Activated CD8-positive, alpha-beta T cell treated with anti-CD3 and anti-CD28 coated beads for 36 hours (primary cell): ENCODE measurements around the gene SMTN. TPM values are rescaled to one million over a fixed set of nuclear protein-coding genes. Genes with fewer than 3 reads are reported as not detected.

ENCODE experiments used
- ATAC-seq: fragments of 200-7000 bp; cut with Tn5 transposase; one replicate; pipeline ENCODE4 v1.10.0; 2021; ENCODE audit warnings: mild to moderate bottlenecking, moderate library complexity
- CTCF ChIA-PET: fragments of 350-600 bp; sonication (Branson Sonifier 250); formaldehyde crosslinking; loops from one replicate; lab custom pipeline; 2021; ENCODE audit warnings: antibody characterized with exemption; lab: Charles Lee
- POLR2A ChIA-PET: fragments of 350-600 bp; sonication (Branson Sonifier 250); formaldehyde crosslinking; loops from one replicate; lab custom pipeline; 2021; ENCODE audit warnings: antibody characterized with exemption; lab: Charles Lee
- DNase-seq: peaks from one replicate; pipeline ENCODE4 v3.0.0-alpha.2; 2020
- H3K27ac Mint-ChIP-seq: one replicate; pipeline ENCODE4 v1.8.0; 2021; ENCODE audit warnings: mild to moderate bottlenecking, mixed read lengths
- H3K27me3 Mint-ChIP-seq: one replicate; pipeline ENCODE4 v1.8.0; 2021; ENCODE audit warnings: mixed read lengths
- H3K36me3 Mint-ChIP-seq: one replicate; pipeline ENCODE4 v1.8.0; 2021; ENCODE audit warnings: low read depth, mixed read lengths
- H3K4me1 Mint-ChIP-seq: one replicate; pipeline ENCODE4 v1.8.0; 2021; ENCODE audit warnings: low read depth, mixed read lengths
- H3K4me3 Mint-ChIP-seq: one replicate; pipeline ENCODE4 v1.8.0; 2021; ENCODE audit warnings: mild to moderate bottlenecking, moderate library complexity, mixed read lengths
- H3K9me3 Mint-ChIP-seq: one replicate; pipeline ENCODE4 v1.8.0; 2021; ENCODE audit warnings: mixed read lengths
- intact Hi-C: fragments of 100-400 bp; cut with micrococcal nuclease; formaldehyde crosslinking; loops from one replicate; pipeline ENCODE4 v1.10.0; 2022
- total RNA-seq, 2 experiments: library from RNA; stranded (reverse); gene quantifications; one replicate each; pipeline ENCODE4 v1.2.3, GENCODE V29; 2021
- TF ChIP-seq, protein P1 (sequence below): fragments of 200-600 bp; IDR thresholded peaks from one replicate; pipeline ENCODE4 v1.8.0; 2022; ENCODE audit warnings: antibody characterized with exemption, mild to moderate bottlenecking

Gene SMTN
- total RNA-seq, 2 experiments from 2014 or later = 32.0 to 36.3 TPM

DNA sequence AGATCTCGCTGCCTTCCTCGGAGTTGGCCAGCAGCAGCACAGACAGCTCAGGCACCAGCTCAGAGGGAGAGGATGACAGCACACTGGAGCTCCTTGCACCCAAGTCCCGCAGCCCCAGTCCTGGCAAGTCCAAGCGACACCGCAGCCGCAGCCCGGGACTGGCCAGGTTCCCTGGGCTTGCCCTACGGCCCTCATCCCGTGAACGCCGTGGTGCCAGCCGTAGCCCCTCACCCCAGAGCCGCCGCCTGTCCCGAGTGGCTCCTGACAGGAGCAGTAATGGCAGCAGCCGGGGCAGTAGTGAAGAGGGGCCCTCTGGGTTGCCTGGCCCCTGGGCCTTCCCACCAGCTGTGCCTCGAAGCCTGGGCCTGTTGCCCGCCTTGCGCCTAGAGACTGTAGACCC lies 52.8 kb downstream of the SMTN start:
- intact Hi-C loops = no loop called here
- POLR2A ChIA-PET = no interaction called here

DNA sequence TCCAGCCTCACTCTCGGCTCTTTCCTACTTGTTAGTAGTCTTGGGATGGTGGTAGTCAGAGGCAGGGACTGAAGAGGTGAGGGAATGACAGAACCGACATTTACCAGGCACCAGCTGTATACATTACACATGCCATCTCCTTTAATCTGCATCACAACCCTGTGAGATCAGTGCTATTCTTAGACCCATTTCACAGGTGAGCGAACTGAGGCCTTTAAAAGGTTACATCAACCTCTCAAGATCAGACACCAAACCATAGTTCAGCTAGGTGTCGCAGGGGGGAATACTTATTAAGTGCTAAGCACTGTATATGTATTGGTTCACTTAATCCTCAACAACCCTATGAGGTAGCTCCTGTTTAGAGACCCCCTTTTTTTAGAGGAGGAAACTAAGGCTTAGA lies 53.6 kb downstream of the SMTN start:
- ChIA-PET CTCF (interaction anchor here (1.4 kb wide), 1 partner anchor 138 kb away, joined by 5 read pairs; no protein-coding TSS in a partner anchor), POLR2A (no interaction called here)
- ATAC-seq = no peak

More for the DNA sequence above, 52.8 kb downstream of the SMTN start:
- no peaks in the 10 kb centered on the region for H3K9me3 Mint-ChIP-seq
- CTCF ChIA-PET = no interaction called here
- no peaks in the 10 kb centered on the region for H3K4me1 Mint-ChIP-seq
- no peaks in the 10 kb centered on the region for H3K27me3 Mint-ChIP-seq
- H3K4me3 Mint-ChIP-seq = no peak overlapping the region
- DNase-seq = no peak
- H3K27ac Mint-ChIP-seq = no peak overlapping the region
- TF ChIP-seq, protein P1, sequence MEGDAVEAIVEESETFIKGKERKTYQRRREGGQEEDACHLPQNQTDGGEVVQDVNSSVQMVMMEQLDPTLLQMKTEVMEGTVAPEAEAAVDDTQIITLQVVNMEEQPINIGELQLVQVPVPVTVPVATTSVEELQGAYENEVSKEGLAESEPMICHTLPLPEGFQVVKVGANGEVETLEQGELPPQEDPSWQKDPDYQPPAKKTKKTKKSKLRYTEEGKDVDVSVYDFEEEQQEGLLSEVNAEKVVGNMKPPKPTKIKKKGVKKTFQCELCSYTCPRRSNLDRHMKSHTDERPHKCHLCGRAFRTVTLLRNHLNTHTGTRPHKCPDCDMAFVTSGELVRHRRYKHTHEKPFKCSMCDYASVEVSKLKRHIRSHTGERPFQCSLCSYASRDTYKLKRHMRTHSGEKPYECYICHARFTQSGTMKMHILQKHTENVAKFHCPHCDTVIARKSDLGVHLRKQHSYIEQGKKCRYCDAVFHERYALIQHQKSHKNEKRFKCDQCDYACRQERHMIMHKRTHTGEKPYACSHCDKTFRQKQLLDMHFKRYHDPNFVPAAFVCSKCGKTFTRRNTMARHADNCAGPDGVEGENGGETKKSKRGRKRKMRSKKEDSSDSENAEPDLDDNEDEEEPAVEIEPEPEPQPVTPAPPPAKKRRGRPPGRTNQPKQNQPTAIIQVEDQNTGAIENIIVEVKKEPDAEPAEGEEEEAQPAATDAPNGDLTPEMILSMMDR = no peak
- no peak for ATAC-seq
- H3K36me3 Mint-ChIP-seq = no peaks in the 10 kb centered on the region

GRCh38 chr22:31135706-31136105 lies 54.6 kb downstream of the SMTN start:
- H3K27me3 Mint-ChIP-seq = no peaks in the 10 kb centered on the region
- ChIA-PET CTCF (interaction anchor here (1.4 kb wide), 1 partner anchor 137 kb away, joined by 5 read pairs; no protein-coding TSS in a partner anchor), POLR2A (interaction anchor here (0.6 kb wide), 1 partner anchor 148 kb away, joined by 3 read pairs; no protein-coding TSS in a partner anchor)
- no peaks in the 10 kb centered on the region for H3K9me3 Mint-ChIP-seq
- DNase-seq (no peak), ATAC-seq (no peak)
- TF ChIP-seq, protein P1 = no peak
- no peak overlapping the region for H3K4me3 Mint-ChIP-seq
- intact Hi-C loops = no loop called here
- H3K36me3 Mint-ChIP-seq = no peaks in the 10 kb centered on the region
- H3K4me1 Mint-ChIP-seq = no peaks in the 10 kb centered on the region
- no peak overlapping the region for H3K27ac Mint-ChIP-seq

More for the DNA sequence above, 53.6 kb downstream of the SMTN start:
- intact Hi-C loops = no loop called here
- Mint-ChIP-seq H3K27ac (no peak overlapping the region), H3K36me3 (no peaks in the 10 kb centered on the region), H3K4me1 (no peaks in the 10 kb centered on the region), H3K9me3 (no peaks in the 10 kb centered on the region), H3K4me3 (no peak overlapping the region), H3K27me3 (no peaks in the 10 kb centered on the region)
- no peak for DNase-seq
- TF ChIP-seq, protein P1 = no peak

DNA sequence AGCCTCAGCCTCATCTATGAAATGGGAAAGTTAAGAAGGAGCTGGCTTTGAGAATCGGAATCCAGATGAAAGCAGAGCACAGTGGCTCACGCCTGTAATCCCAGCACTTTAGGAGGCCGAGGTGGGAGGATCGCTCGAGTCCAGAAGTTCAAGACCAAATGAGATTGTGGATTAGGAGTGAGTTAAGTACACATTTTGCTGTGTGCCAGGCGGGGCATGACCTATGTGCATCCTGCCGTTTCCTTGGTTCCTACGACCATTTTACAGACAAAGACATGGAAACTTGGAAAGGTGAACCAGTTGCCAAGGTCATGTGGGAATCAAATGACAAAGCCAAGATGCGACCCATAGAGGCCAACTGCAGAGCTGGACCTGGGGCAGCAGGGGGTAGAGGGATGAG lies 55.0 kb downstream of the SMTN start:
- ChIA-PET CTCF (interaction anchor here (1.4 kb wide), 1 partner anchor 136 kb away, joined by 5 read pairs; no protein-coding TSS in a partner anchor), POLR2A (interaction anchor here (0.7 kb wide), 1 partner anchor 8 kb away, joined by 3 read pairs; no protein-coding TSS in a partner anchor)
- no peaks in the 10 kb centered on the region for H3K9me3 Mint-ChIP-seq
- H3K4me1 Mint-ChIP-seq = no peaks in the 10 kb centered on the region
- H3K4me3 Mint-ChIP-seq = no peak overlapping the region
- TF ChIP-seq, protein P1 = no peak
- intact Hi-C loops = no loop called here
- DNase-seq (no peak), ATAC-seq (no peak)
- no peak overlapping the region for H3K27ac Mint-ChIP-seq
- no peaks in the 10 kb centered on the region for H3K27me3 Mint-ChIP-seq
- no peaks in the 10 kb centered on the region for H3K36me3 Mint-ChIP-seq

- CTCF ChIA-PET = no interaction called here
- no peaks in the 10 kb centered on the region for H3K9me3 Mint-ChIP-seq
- no peak overlapping the region for H3K4me3 Mint-ChIP-seq
- no peak overlapping the region for H3K27ac Mint-ChIP-seq
- ATAC-seq (no peak), DNase-seq (no peak)
- no peaks in the 10 kb centered on the region for H3K36me3 Mint-ChIP-seq
- no peaks in the 10 kb centered on the region for H3K27me3 Mint-ChIP-seq
- intact Hi-C loops = no loop called here
- POLR2A ChIA-PET = interaction anchor here (0.7 kb wide), 1 partner anchor 8 kb away, joined by 3 read pairs; no protein-coding TSS in a partner anchor
- TF ChIP-seq, protein P1 = no peak
- no peaks in the 10 kb centered on the region for H3K4me1 Mint-ChIP-seq
Measured at GRCh38 chr22:31136711-31137110, 55.6 kb downstream of the SMTN start.
